ENCODE results near the gene EIF3J. TPM values are rescaled to one million over a fixed set of nuclear protein-coding genes. Genes with fewer than 3 reads are reported as not detected.
"Not testable (repeated sequence)": the region's sequence is repeated elsewhere in the genome, so short reads cannot be mapped to it uniquely, and the experiment has no call there.

The EIF3J gene
- total RNA-seq, 1 experiment from 2014 or later, result 76.1 TPM

- H3K27me3 Mint-ChIP-seq (ENCODE audit: low read depth), result no peaks in the 10 kb centered on the region
- ATAC-seq (no peak), DNase-seq (ENCODE audit: low spot score) (no peak)
- peaks cover 18% of the 10 kb centered on the region for H3K4me1 Mint-ChIP-seq
- CTCF ChIA-PET, result no interaction called here
- peaks cover 35% of the 10 kb centered on the region for H3K36me3 Mint-ChIP-seq
- POLR2A ChIA-PET, result interaction anchor here (0.6 kb wide), 1 partner anchor 80 kb away, joined by 3 read pairs; no protein-coding TSS in a partner anchor
- TF ChIP-seq ZNF671 (CRISPR knock-in tag; IDR thresholded peaks at IDR 0.05), result no peak
- peak; percentile 88 for TF ChIP-seq ZNF121 (CRISPR knock-in tag; IDR thresholded peaks at IDR 0.05)
- TF ChIP-seq, protein P1, sequence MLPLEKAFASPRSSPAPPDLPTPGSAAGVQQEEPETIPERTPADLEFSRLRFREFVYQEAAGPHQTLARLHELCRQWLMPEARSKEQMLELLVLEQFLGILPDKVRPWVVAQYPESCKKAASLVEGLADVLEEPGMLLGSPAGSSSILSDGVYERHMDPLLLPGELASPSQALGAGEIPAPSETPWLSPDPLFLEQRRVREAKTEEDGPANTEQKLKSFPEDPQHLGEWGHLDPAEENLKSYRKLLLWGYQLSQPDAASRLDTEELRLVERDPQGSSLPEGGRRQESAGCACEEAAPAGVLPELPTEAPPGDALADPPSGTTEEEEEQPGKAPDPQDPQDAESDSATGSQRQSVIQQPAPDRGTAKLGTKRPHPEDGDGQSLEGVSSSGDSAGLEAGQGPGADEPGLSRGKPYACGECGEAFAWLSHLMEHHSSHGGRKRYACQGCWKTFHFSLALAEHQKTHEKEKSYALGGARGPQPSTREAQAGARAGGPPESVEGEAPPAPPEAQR (CRISPR knock-in tag; IDR thresholded peaks at IDR 0.05), result no peak
- no peak for TF ChIP-seq TCF7 (CRISPR knock-in tag; IDR thresholded peaks at IDR 0.05; ENCODE audit: low read depth)
- TF ChIP-seq, protein P2, sequence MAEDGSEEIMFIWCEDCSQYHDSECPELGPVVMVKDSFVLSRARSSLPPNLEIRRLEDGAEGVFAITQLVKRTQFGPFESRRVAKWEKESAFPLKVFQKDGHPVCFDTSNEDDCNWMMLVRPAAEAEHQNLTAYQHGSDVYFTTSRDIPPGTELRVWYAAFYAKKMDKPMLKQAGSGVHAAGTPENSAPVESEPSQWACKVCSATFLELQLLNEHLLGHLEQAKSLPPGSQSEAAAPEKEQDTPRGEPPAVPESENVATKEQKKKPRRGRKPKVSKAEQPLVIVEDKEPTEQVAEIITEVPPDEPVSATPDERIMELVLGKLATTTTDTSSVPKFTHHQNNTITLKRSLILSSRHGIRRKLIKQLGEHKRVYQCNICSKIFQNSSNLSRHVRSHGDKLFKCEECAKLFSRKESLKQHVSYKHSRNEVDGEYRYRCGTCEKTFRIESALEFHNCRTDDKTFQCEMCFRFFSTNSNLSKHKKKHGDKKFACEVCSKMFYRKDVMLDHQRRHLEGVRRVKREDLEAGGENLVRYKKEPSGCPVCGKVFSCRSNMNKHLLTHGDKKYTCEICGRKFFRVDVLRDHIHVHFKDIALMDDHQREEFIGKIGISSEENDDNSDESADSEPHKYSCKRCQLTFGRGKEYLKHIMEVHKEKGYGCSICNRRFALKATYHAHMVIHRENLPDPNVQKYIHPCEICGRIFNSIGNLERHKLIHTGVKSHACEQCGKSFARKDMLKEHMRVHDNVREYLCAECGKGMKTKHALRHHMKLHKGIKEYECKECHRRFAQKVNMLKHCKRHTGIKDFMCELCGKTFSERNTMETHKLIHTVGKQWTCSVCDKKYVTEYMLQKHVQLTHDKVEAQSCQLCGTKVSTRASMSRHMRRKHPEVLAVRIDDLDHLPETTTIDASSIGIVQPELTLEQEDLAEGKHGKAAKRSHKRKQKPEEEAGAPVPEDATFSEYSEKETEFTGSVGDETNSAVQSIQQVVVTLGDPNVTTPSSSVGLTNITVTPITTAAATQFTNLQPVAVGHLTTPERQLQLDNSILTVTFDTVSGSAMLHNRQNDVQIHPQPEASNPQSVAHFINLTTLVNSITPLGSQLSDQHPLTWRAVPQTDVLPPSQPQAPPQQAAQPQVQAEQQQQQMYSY (CRISPR knock-in tag; IDR thresholded peaks at IDR 0.05), result no peak
- H3K9me3 Mint-ChIP-seq, result peaks cover 4% of the 10 kb centered on the region; the same call in 1 of the 2 replicates
- H3K4me3 Mint-ChIP-seq, result no peak overlapping the region
- H3K27ac Mint-ChIP-seq, result 0 out of 2 replicates have a peak overlapping the region, but pooled peaks have one; percentile 61
Measured at GRCh38 chr15:44541282-44541958, 4.5 kb downstream of the EIF3J start.

- ChIA-PET POLR2A (no interaction called here), CTCF (interaction anchor here (1.6 kb wide), 1 partner anchor 42 kb away, joined by 3 read pairs; no protein-coding TSS in a partner anchor)
- Mint-ChIP-seq H3K36me3 (peaks cover 36% of the 10 kb centered on the region), H3K4me3 (no peak overlapping the region), H3K27me3 (ENCODE audit: low read depth) (no peaks in the 10 kb centered on the region), H3K9me3 (peaks cover 4% of the 10 kb centered on the region; the same call in 1 of the 2 replicates), H3K27ac (no peak overlapping the region), H3K4me1 (peaks cover 17% of the 10 kb centered on the region)
- TF ChIP-seq ESRRA (CRISPR knock-in tag; IDR thresholded peaks at IDR 0.05; ENCODE audit: borderline replicate concordance) (no peak), ATF1 (CRISPR knock-in tag; IDR thresholded peaks at IDR 0.05) (no peak), FOXK1 (CRISPR knock-in tag; IDR thresholded peaks at IDR 0.05) (no peak), ZBTB43 (CRISPR knock-in tag; IDR thresholded peaks at IDR 0.05) (no peak), CDX4 (CRISPR knock-in tag; IDR thresholded peaks at IDR 0.05; ENCODE audit: borderline replicate concordance) (no peak)
- ATAC-seq (no peak), DNase-seq (ENCODE audit: low spot score) (no peak)
Measured at GRCh38 chr15:44542596-44542995, 5.6 kb downstream of the EIF3J start.

GRCh38 chr15:44544745-44545144 is 7.8 kb downstream of the EIF3J start:
- H3K9me3 Mint-ChIP-seq; H3K4me1 Mint-ChIP-seq; H3K27me3 Mint-ChIP-seq (ENCODE audit: low read depth); DNase-seq (ENCODE audit: low spot score); H3K4me3 Mint-ChIP-seq; POLR2A ChIA-PET; ATAC-seq: not testable (repeated sequence)
- CTCF ChIA-PET, result interaction anchor here (0.7 kb wide), 1 partner anchor 33 kb away, joined by 3 read pairs; no protein-coding TSS in a partner anchor
- Mint-ChIP-seq H3K27ac (peak overlapping the region; percentile 49; the same call in 1 of the 2 replicates), H3K36me3 (peaks cover 39% of the 10 kb centered on the region)

All from WTC11 (cell line).